ENCODE results near the gene PCDH9. TPM values are rescaled to one million over a fixed set of nuclear protein-coding genes. Genes with fewer than 3 reads are reported as not detected.
"Not testable (repeated sequence)": the region's sequence is repeated elsewhere in the genome, so short reads cannot be mapped to it uniquely, and the experiment has no call there.

The PCDH9 gene
- total RNA-seq, 1 experiment from 2014 or later, result 1.9 TPM

- Histone ChIP-seq H3K36me3 (no peaks in the 10 kb centered on the region), H3K4me3 (no peak overlapping the region), H3K27me3 (no peaks in the 10 kb centered on the region), H3K9me3 (no peaks in the 10 kb centered on the region)
- no peak for DNase-seq
Observed at GRCh38 chr13:66795636-66796035, 434.5 kb downstream of the PCDH9 start.

- no peak overlapping the region for H3K4me3 ChIP-seq
- DNase-seq, result no peak
- no peaks in the 10 kb centered on the region for H3K36me3 ChIP-seq
- no peaks in the 10 kb centered on the region for H3K27me3 ChIP-seq
- no peaks in the 10 kb centered on the region for H3K9me3 ChIP-seq
Observed at GRCh38 chr13:66794340-66795031, 435.6 kb downstream of the PCDH9 start.

- no peak for DNase-seq
- H3K36me3 ChIP-seq, result no peaks in the 10 kb centered on the region
- H3K4me3 ChIP-seq, result no peak overlapping the region
- H3K9me3 ChIP-seq, result no peaks in the 10 kb centered on the region
- no peaks in the 10 kb centered on the region for H3K27me3 ChIP-seq
Observed at GRCh38 chr13:66790861-66791260, 439.3 kb downstream of the PCDH9 start.

GRCh38 chr13:66781241-66781640 lies 448.9 kb downstream of the PCDH9 start:
- Histone ChIP-seq H3K27me3 (no peaks in the 10 kb centered on the region), H3K36me3 (no peaks in the 10 kb centered on the region), H3K4me3 (no peak overlapping the region), H3K9me3 (no peaks in the 10 kb centered on the region)
- peak; percentile 26 for DNase-seq

- Histone ChIP-seq H3K27me3 (no peaks in the 10 kb centered on the region), H3K36me3 (no peaks in the 10 kb centered on the region), H3K4me3 (no peak overlapping the region), H3K9me3 (no peaks in the 10 kb centered on the region)
- peak; percentile 39 for DNase-seq
Observed at GRCh38 chr13:66780814-66781213, 449.3 kb downstream of the PCDH9 start.

GRCh38 chr13:66778461-66778860 lies 451.7 kb downstream of the PCDH9 start:
- no peaks in the 10 kb centered on the region for H3K27me3 ChIP-seq
- no peak overlapping the region for H3K4me3 ChIP-seq
- no peak for DNase-seq
- H3K36me3 ChIP-seq, result no peaks in the 10 kb centered on the region
- no peaks in the 10 kb centered on the region for H3K9me3 ChIP-seq

- Histone ChIP-seq H3K36me3 (no peaks in the 10 kb centered on the region), H3K27me3 (no peaks in the 10 kb centered on the region), H3K4me3 (no peak overlapping the region), H3K9me3 (no peaks in the 10 kb centered on the region)
- no peak for DNase-seq
Observed at GRCh38 chr13:66775196-66775595, 454.9 kb downstream of the PCDH9 start.

- no peak for DNase-seq
- Histone ChIP-seq H3K9me3 (no peaks in the 10 kb centered on the region), H3K27me3 (no peaks in the 10 kb centered on the region), H3K36me3 (no peaks in the 10 kb centered on the region), H3K4me3 (no peak overlapping the region)
Observed at GRCh38 chr13:66774046-66774445, 456.1 kb downstream of the PCDH9 start.

GRCh38 chr13:66765559-66765958 lies 464.6 kb downstream of the PCDH9 start:
- DNase-seq, result no peak

GRCh38 chr13:66760678-66761077 lies 469.5 kb downstream of the PCDH9 start:
- H3K36me3 ChIP-seq, H3K4me3 ChIP-seq, H3K9me3 ChIP-seq, DNase-seq, H3K27me3 ChIP-seq: not testable (repeated sequence)

More at GRCh38 chr13:66765559-66765958, 464.6 kb downstream of the PCDH9 start:
- H3K36me3 ChIP-seq, result no peaks in the 10 kb centered on the region
- no peaks in the 10 kb centered on the region for H3K9me3 ChIP-seq
- no peaks in the 10 kb centered on the region for H3K27me3 ChIP-seq
- no peak overlapping the region for H3K4me3 ChIP-seq

- DNase-seq, result no peak
- H3K27me3 ChIP-seq, result no peaks in the 10 kb centered on the region
- H3K36me3 ChIP-seq, result no peaks in the 10 kb centered on the region
- peaks cover 4% of the 10 kb centered on the region; the same call in 1 of the 2 replicates for H3K9me3 ChIP-seq
- H3K4me3 ChIP-seq, result no peak overlapping the region
Observed at GRCh38 chr13:66759919-66760318, 470.2 kb downstream of the PCDH9 start.

GRCh38 chr13:66751691-66752090 lies 478.4 kb downstream of the PCDH9 start:
- Histone ChIP-seq H3K4me3 (no peak overlapping the region), H3K9me3 (no peaks in the 10 kb centered on the region), H3K27me3 (no peaks in the 10 kb centered on the region), H3K36me3 (no peaks in the 10 kb centered on the region)
- DNase-seq, result no peak

- H3K36me3 ChIP-seq, result no peaks in the 10 kb centered on the region
- no peaks in the 10 kb centered on the region for H3K27me3 ChIP-seq
- no peak overlapping the region for H3K4me3 ChIP-seq
- no peak for DNase-seq
- H3K9me3 ChIP-seq, result no peaks in the 10 kb centered on the region
Observed at GRCh38 chr13:66748712-66749111, 481.4 kb downstream of the PCDH9 start.

- no peak for DNase-seq
- Histone ChIP-seq H3K27me3 (no peaks in the 10 kb centered on the region), H3K4me3 (no peak overlapping the region), H3K9me3 (no peaks in the 10 kb centered on the region), H3K36me3 (no peaks in the 10 kb centered on the region)
Observed at GRCh38 chr13:66745307-66745706, 484.8 kb downstream of the PCDH9 start.

GRCh38 chr13:66723576-66723975 lies 506.6 kb downstream of the PCDH9 start:
- Histone ChIP-seq H3K4me3 (no peak overlapping the region), H3K9me3 (no peaks in the 10 kb centered on the region), H3K36me3 (no peaks in the 10 kb centered on the region), H3K27me3 (no peaks in the 10 kb centered on the region)
- DNase-seq, result no peak

GRCh38 chr13:66716538-66716937 lies 513.6 kb downstream of the PCDH9 start:
- no peak overlapping the region for H3K4me3 ChIP-seq
- no peaks in the 10 kb centered on the region for H3K9me3 ChIP-seq
- no peaks in the 10 kb centered on the region for H3K27me3 ChIP-seq
- DNase-seq, result no peak
- H3K36me3 ChIP-seq, result no peaks in the 10 kb centered on the region

- DNase-seq, result no peak
- Histone ChIP-seq H3K36me3 (no peaks in the 10 kb centered on the region), H3K27me3 (no peaks in the 10 kb centered on the region), H3K4me3 (no peak overlapping the region), H3K9me3 (no peaks in the 10 kb centered on the region)
Observed at GRCh38 chr13:66714795-66715194, 515.3 kb downstream of the PCDH9 start.

- H3K4me3 ChIP-seq, result no peak overlapping the region
- no peaks in the 10 kb centered on the region for H3K9me3 ChIP-seq
- H3K36me3 ChIP-seq, result no peaks in the 10 kb centered on the region
- H3K27me3 ChIP-seq, result no peaks in the 10 kb centered on the region
- no peak for DNase-seq
Observed at GRCh38 chr13:66704110-66704509, 526.0 kb downstream of the PCDH9 start.
